Neutrophil (primary cell): Measurements from ENCODE around the gene NELL2.
"Not testable (repeated sequence)": the region's sequence is repeated elsewhere in the genome, so short reads cannot be mapped to it uniquely, and the experiment has no call there.

ENCODE experiments used
- H3K27ac ChIP-seq: fragments of 200-600 bp; sonication (generic); 2 replicates; pipeline ENCODE4 v1.5.1; 2016; ENCODE audit warnings: mild to moderate bottlenecking, moderate library complexity
- H3K27me3 ChIP-seq: fragments of 200-600 bp; sonication (generic); 2 replicates; pipeline ENCODE4 v1.6.0; 2016; ENCODE audit warnings: mild to moderate bottlenecking
- H3K36me3 ChIP-seq: fragments of 200-600 bp; sonication (generic); 2 replicates; pipeline ENCODE4 v1.5.1; 2017
- H3K4me1 ChIP-seq, 2 experiments: fragments of 200-600 bp in 1 of 2; sonication (generic) in 1 of 2; 1 replicate in 1 of 2; 2 replicates in 1 of 2; pipeline versions ENCODE4 v1.5.1 to v1.6.1; 2013 to 2016; ENCODE audit warnings: low read depth in 1 of 2, low read length in 1 of 2, mild to moderate bottlenecking in 1 of 2, moderate library complexity in 1 of 2; ENCODE audit not compliant: control insufficient read depth in 1 of 2, insufficient read depth in 1 of 2
- H3K4me3 ChIP-seq, 2 experiments: fragments of 200-600 bp in 1 of 2; sonication (generic) in 1 of 2; 1 replicate in 1 of 2; 2 replicates in 1 of 2; pipeline ENCODE4 v1.5.1; 2013 to 2016; ENCODE audit warnings: low read depth in 1 of 2, low read length in 1 of 2, mild to moderate bottlenecking in 1 of 2, moderate library complexity in 1 of 2
- H3K9me3 ChIP-seq: fragments of 200-600 bp; sonication (generic); 2 replicates; pipeline ENCODE4 v1.5.1; 2016
- TF ChIP-seq, protein P1 (sequence below): fragments of 200-600 bp; sonication (generic); IDR thresholded peaks from 2 replicates; pipeline ENCODE4 v1.5.1; 2016; ENCODE audit warnings: antibody characterized with exemption

NELL2 gene

DNA sequence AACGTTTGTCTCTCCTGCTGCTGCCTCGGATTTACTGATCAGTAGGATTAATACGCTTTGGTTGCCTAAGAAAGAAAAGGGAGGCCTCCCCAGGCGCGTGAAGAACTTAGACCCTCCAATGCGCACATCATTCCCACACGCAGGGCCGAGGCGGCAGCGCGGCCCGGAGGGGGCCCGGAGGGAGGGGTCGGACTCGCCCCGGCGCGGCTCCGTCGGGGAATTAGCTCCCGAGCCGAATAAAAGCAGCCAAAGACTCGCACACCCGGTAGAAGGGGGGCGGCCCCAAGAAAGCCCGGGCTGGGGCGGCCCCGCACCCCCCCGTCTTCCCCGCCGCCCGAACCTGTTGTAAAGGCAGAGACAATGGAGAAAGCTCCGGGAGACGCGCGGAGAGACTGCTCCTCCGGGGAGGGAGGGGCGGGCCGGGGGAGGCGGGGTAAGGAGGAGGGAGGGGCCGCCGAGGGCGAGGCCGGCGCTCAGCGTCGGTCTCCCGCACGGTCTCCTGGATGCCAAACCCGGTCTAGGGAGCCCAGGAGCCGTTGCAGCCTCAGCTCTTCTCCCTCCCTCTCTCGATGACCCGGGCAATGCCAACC lies at the start of gene NELL2:
Gene NELL2, minus strand, starts transcription at position 362 of the 590 bp plus-strand sequence. CDS start 446 bp downstream, outside the sequence.
- H3K4me3 ChIP-seq: no peak within 1 kb of the TSS
- no peaks in the 10 kb centered on the region for H3K4me1 ChIP-seq
- no peak within 1 kb of the TSS for H3K27ac ChIP-seq
- H3K36me3 ChIP-seq: no peaks in the 10 kb centered on the region
- TF ChIP-seq, protein P1, sequence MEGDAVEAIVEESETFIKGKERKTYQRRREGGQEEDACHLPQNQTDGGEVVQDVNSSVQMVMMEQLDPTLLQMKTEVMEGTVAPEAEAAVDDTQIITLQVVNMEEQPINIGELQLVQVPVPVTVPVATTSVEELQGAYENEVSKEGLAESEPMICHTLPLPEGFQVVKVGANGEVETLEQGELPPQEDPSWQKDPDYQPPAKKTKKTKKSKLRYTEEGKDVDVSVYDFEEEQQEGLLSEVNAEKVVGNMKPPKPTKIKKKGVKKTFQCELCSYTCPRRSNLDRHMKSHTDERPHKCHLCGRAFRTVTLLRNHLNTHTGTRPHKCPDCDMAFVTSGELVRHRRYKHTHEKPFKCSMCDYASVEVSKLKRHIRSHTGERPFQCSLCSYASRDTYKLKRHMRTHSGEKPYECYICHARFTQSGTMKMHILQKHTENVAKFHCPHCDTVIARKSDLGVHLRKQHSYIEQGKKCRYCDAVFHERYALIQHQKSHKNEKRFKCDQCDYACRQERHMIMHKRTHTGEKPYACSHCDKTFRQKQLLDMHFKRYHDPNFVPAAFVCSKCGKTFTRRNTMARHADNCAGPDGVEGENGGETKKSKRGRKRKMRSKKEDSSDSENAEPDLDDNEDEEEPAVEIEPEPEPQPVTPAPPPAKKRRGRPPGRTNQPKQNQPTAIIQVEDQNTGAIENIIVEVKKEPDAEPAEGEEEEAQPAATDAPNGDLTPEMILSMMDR: no peak
- peaks cover 73% of the 10 kb centered on the region for H3K27me3 ChIP-seq
- no peaks in the 10 kb centered on the region for H3K9me3 ChIP-seq

DNA sequence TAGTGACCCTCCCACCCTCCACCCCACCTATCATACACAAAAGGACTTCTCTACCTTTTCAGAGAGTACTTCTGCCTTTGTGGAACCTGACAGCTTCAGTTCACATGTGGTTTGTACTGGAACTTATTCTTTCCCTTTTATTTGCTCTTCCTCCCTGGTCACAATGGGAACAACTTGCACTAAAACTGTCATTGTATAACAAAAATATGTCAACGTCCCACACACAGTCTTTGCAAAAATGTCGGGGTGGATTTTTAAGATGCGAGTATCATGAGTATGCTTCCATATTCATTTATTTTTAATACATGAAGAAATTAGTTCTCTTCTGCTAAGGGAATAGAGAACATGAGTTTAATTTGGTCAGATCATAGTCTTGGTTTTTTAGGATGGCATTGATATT lies 45.6 kb upstream of the NELL2 start:
- no peaks in the 10 kb centered on the region for H3K27me3 ChIP-seq

DNA sequence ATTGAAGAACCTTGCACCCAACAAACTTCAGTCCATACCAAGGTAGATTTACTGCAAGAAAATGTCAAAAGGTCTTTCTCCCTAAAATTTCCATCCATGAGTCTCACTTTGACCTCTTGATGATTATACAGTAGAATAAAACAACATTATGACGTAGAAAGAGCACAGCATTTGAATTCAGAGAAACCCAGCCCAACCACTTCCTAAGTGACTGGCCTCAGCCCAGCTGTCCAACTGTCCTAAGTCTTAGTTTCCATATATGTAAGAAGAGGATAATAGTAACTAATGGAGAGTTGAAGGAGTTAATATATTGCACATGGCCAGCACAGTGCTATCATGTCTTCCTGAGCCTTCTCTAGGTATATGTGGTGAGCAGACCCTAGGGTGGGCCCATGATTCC lies 41.0 kb upstream of the NELL2 start:
- no peaks in the 10 kb centered on the region for H3K27me3 ChIP-seq
- no peaks in the 10 kb centered on the region for H3K9me3 ChIP-seq
- TF ChIP-seq, protein P1: no peak
- no peak overlapping the region for H3K27ac ChIP-seq
- no peak overlapping the region for H3K4me3 ChIP-seq
- no peaks in the 10 kb centered on the region for H3K36me3 ChIP-seq
- no peaks in the 10 kb centered on the region for H3K4me1 ChIP-seq

More for the DNA sequence above, 45.6 kb upstream of the NELL2 start:
- Histone ChIP-seq H3K4me3 (no peak overlapping the region), H3K4me1 (no peaks in the 10 kb centered on the region), H3K36me3 (no peaks in the 10 kb centered on the region), H3K9me3 (no peaks in the 10 kb centered on the region), H3K27ac (no peak overlapping the region)
- TF ChIP-seq, protein P1: no peak

GRCh38 chr12:44915958-44916357 lies 39.8 kb upstream of the NELL2 start:
- no peak overlapping the region for H3K4me3 ChIP-seq
- no peaks in the 10 kb centered on the region for H3K36me3 ChIP-seq
- TF ChIP-seq, protein P1: no peak

GRCh38 chr12:44904321-44904720 lies 28.2 kb upstream of the NELL2 start:
- no peaks in the 10 kb centered on the region for H3K9me3 ChIP-seq
- no peak overlapping the region for H3K27ac ChIP-seq
- H3K36me3 ChIP-seq: no peaks in the 10 kb centered on the region
- H3K27me3 ChIP-seq: no peaks in the 10 kb centered on the region
- no peaks in the 10 kb centered on the region for H3K4me1 ChIP-seq
- TF ChIP-seq, protein P1: no peak
- H3K4me3 ChIP-seq: no peak overlapping the region

More at GRCh38 chr12:44915958-44916357, 39.8 kb upstream of the NELL2 start:
- Histone ChIP-seq H3K4me1 (no peaks in the 10 kb centered on the region), H3K9me3 (no peaks in the 10 kb centered on the region), H3K27ac (no peak overlapping the region), H3K27me3 (no peaks in the 10 kb centered on the region)

GRCh38 chr12:44898108-44898507 lies 22.0 kb upstream of the NELL2 start:
- not testable (repeated sequence) for H3K4me1 ChIP-seq, H3K9me3 ChIP-seq, H3K27ac ChIP-seq, H3K27me3 ChIP-seq, H3K4me3 ChIP-seq, H3K36me3 ChIP-seq
